Measurements from ENCODE around the gene AP3B1. TPM values are rescaled to one million over a fixed set of nuclear protein-coding genes. Genes with fewer than 3 reads are reported as not detected.
"Not testable (repeated sequence)": the region's sequence is repeated elsewhere in the genome, so short reads cannot be mapped to it uniquely, and the experiment has no call there.

The AP3B1 gene
- total RNA-seq, 2 donors from 2014 or later = 53.4 to 74.0 TPM

DNA sequence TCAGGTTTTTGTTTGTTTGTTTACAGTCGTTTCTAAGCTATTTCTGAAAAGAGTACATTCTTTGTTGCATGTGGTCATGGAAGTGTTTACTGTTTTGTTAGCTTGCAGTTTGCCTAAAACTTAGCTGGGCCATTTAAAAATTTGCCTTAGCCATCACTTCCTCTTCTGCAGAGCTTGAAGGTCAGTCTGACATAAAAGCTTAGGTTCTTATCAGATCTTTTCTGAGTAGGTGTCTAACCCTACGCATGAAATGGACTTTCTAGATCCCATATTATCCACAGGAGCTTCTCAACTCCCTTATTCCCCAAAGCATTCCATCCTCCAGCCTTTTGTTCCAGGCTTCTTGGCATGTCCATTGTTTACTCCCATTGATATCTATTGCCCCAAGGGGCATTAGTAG is 90.3 kb downstream of the AP3B1 start:
- no peak overlapping the region for H3K4me3 ChIP-seq (ENCODE audit: low read length)
- H3K4me1 ChIP-seq (ENCODE audit: control insufficient read depth, insufficient read depth, low read length) = no peaks in the 10 kb centered on the region
- no peak overlapping the region for H3K4me3 Mint-ChIP-seq
- peaks cover 40% of the 10 kb centered on the region for H3K9me3 ChIP-seq (ENCODE audit: control insufficient read depth, low read length)
- H3K9me3 Mint-ChIP-seq = peaks cover 21% of the 10 kb centered on the region
- 99 to 100% methylated on average over 2 of the region's 2 CpGs for WGBS, 2 experiments (ENCODE audit: insufficient coverage in 1 of 2, insufficient read length in 1 of 2)
- peaks cover 52% of the 10 kb centered on the region for H3K36me3 Mint-ChIP-seq (ENCODE audit: low read depth)
- no peaks in the 10 kb centered on the region for H3K27me3 Mint-ChIP-seq (ENCODE audit: insufficient read depth)
- no peaks in the 10 kb centered on the region for H3K27me3 ChIP-seq (ENCODE audit: control insufficient read depth, insufficient read depth, low read length, poor library complexity, severe bottlenecking)
- no peak overlapping the region for H3K27ac ChIP-seq (ENCODE audit: low read depth, low read length)
- H3K4me1 Mint-ChIP-seq = peaks cover 3% of the 10 kb centered on the region
- DNase-seq = no peak
- TF ChIP-seq, protein P1, sequence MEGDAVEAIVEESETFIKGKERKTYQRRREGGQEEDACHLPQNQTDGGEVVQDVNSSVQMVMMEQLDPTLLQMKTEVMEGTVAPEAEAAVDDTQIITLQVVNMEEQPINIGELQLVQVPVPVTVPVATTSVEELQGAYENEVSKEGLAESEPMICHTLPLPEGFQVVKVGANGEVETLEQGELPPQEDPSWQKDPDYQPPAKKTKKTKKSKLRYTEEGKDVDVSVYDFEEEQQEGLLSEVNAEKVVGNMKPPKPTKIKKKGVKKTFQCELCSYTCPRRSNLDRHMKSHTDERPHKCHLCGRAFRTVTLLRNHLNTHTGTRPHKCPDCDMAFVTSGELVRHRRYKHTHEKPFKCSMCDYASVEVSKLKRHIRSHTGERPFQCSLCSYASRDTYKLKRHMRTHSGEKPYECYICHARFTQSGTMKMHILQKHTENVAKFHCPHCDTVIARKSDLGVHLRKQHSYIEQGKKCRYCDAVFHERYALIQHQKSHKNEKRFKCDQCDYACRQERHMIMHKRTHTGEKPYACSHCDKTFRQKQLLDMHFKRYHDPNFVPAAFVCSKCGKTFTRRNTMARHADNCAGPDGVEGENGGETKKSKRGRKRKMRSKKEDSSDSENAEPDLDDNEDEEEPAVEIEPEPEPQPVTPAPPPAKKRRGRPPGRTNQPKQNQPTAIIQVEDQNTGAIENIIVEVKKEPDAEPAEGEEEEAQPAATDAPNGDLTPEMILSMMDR (conservative IDR thresholded peaks at IDR 0.05) = no peak
- peaks cover 44% of the 10 kb centered on the region for H3K36me3 ChIP-seq (ENCODE audit: control insufficient read depth, insufficient read depth, low read length)
- H3K9ac ChIP-seq (ENCODE audit: extremely low read depth, low read length, poor library complexity, severe bottlenecking) = no peak overlapping the region
- no peak overlapping the region for H3K27ac Mint-ChIP-seq

DNA sequence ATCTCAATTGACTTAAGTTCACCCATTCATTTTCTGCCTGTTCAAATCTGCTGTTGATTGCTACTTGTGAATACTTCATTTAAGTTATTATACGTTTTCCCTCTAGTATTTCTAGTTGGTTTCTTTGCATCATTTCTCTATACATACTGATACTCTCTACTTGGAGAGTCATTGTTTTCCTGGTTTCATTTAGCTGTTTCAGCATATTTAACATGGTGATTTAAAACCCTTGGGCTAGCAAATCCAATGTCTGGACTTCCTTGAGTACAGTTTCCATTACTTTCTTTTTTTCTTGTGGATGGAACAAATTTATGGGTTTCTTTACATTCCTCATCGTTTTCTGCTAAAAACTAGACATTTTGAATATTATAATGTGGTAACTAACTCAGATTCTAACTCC is 90.7 kb downstream of the AP3B1 start:
- 100% methylated on average over 1 of the region's 2 CpGs; no CpG with 5 or more reads in 1 of the 2 experiments for WGBS, 2 experiments (ENCODE audit: insufficient coverage in 1 of 2, insufficient read length in 1 of 2)
- Mint-ChIP-seq H3K4me1 (no peaks in the 10 kb centered on the region), H3K27me3 (ENCODE audit: insufficient read depth) (no peaks in the 10 kb centered on the region), H3K9me3 (peaks cover 21% of the 10 kb centered on the region), H3K36me3 (ENCODE audit: low read depth) (peaks cover 51% of the 10 kb centered on the region), H3K27ac (no peak overlapping the region), H3K4me3 (no peak overlapping the region)
- Histone ChIP-seq H3K4me3 (ENCODE audit: low read length) (no peak overlapping the region), H3K9ac (ENCODE audit: extremely low read depth, low read length, poor library complexity, severe bottlenecking) (no peak overlapping the region), H3K4me1 (ENCODE audit: control insufficient read depth, insufficient read depth, low read length) (no peaks in the 10 kb centered on the region), H3K27me3 (ENCODE audit: control insufficient read depth, insufficient read depth, low read length, poor library complexity, severe bottlenecking) (no peaks in the 10 kb centered on the region), H3K27ac (ENCODE audit: low read depth, low read length) (no peak overlapping the region), H3K36me3 (ENCODE audit: control insufficient read depth, insufficient read depth, low read length) (peaks cover 44% of the 10 kb centered on the region), H3K9me3 (ENCODE audit: control insufficient read depth, low read length) (peaks cover 40% of the 10 kb centered on the region)
- TF ChIP-seq, protein P1 (conservative IDR thresholded peaks at IDR 0.05) = no peak
- DNase-seq = no peak

DNA sequence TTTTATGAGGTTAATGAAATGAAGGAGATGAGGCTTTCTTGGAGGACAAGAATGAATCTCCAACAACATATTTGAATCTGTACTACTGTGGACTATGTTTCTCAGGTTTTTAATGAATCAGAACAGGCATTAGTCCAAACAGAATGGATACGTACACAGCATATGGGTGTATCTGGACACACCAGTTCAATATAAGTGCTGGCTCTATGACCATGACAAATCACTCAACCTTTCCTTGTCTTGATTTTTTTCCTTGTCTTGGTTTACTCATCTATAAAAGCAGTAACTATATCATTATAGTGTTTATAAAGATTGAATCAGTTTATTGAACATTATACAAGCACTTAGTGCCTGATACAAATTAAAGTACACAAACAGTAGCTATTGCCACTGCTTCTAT is 104.1 kb downstream of the AP3B1 start:
- 96 to 100% methylated on average over 1 of the region's 1 CpG for WGBS, 2 experiments (ENCODE audit: insufficient coverage in 1 of 2, insufficient read length in 1 of 2)

DNA sequence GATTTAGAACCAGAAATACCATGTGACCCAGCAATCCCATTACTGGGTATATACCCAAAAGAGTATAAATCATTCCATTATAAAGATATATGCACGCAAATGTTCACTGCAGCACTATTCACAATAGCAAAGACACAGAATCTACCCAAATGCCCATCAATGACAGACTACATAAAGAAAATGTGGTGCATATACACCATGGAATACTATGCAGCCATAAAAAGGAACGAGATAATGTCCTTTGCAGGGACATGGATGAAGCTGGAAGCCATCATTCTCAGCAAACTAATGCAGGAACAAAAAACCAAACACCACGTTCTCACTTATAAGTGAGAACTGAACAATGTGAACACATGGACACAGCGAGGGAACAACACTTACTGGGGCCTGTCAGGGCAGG is 105.8 kb downstream of the AP3B1 start:
- H3K36me3 ChIP-seq (ENCODE audit: control insufficient read depth, insufficient read depth, low read length); H3K9ac ChIP-seq (ENCODE audit: extremely low read depth, low read length, poor library complexity, severe bottlenecking); H3K27me3 ChIP-seq (ENCODE audit: control insufficient read depth, insufficient read depth, low read length, poor library complexity, severe bottlenecking); DNase-seq; H3K9me3 ChIP-seq (ENCODE audit: control insufficient read depth, low read length); H3K4me3 ChIP-seq (ENCODE audit: low read length); H3K27me3 Mint-ChIP-seq (ENCODE audit: insufficient read depth); H3K27ac Mint-ChIP-seq; H3K4me1 Mint-ChIP-seq; H3K4me3 Mint-ChIP-seq; H3K27ac ChIP-seq (ENCODE audit: low read depth, low read length); H3K4me1 ChIP-seq (ENCODE audit: control insufficient read depth, insufficient read depth, low read length): not testable (repeated sequence)
- 90 to 100% methylated on average over 2 to 4 of the region's 4 CpGs for WGBS, 2 experiments (ENCODE audit: insufficient coverage in 1 of 2, insufficient read length in 1 of 2)
- Mint-ChIP-seq H3K36me3 (ENCODE audit: low read depth) (peaks cover 19% of the 10 kb centered on the region), H3K9me3 (peaks cover 21% of the 10 kb centered on the region)

More for the DNA sequence above, 104.1 kb downstream of the AP3B1 start:
- no peak overlapping the region for H3K27ac ChIP-seq (ENCODE audit: low read depth, low read length)
- H3K9ac ChIP-seq (ENCODE audit: extremely low read depth, low read length, poor library complexity, severe bottlenecking) = no peak overlapping the region
- Mint-ChIP-seq H3K4me1 (no peaks in the 10 kb centered on the region), H3K27me3 (ENCODE audit: insufficient read depth) (no peaks in the 10 kb centered on the region), H3K9me3 (peaks cover 20% of the 10 kb centered on the region), H3K4me3 (no peak overlapping the region), H3K36me3 (ENCODE audit: low read depth) (peaks cover 21% of the 10 kb centered on the region), H3K27ac (no peak overlapping the region)
- H3K27me3 ChIP-seq (ENCODE audit: control insufficient read depth, insufficient read depth, low read length, poor library complexity, severe bottlenecking) = no peaks in the 10 kb centered on the region
- no peak overlapping the region for H3K4me3 ChIP-seq (ENCODE audit: low read length)
- peaks cover 10% of the 10 kb centered on the region for H3K9me3 ChIP-seq (ENCODE audit: control insufficient read depth, low read length)
- H3K36me3 ChIP-seq (ENCODE audit: control insufficient read depth, insufficient read depth, low read length) = peaks cover 3% of the 10 kb centered on the region
- no peak for DNase-seq
- TF ChIP-seq, protein P1 (conservative IDR thresholded peaks at IDR 0.05) = no peak
- no peaks in the 10 kb centered on the region for H3K4me1 ChIP-seq (ENCODE audit: control insufficient read depth, insufficient read depth, low read length)
